ENCODE measurements around the gene BCAS3. TPM values are rescaled to one million over a fixed set of nuclear protein-coding genes. Genes with fewer than 3 reads are reported as not detected.

BCAS3 gene
- total and polyA plus RNA-seq, 3 experiments from 2014 or later, result 10.7 to 35.3 (median 13.5) TPM

DNA sequence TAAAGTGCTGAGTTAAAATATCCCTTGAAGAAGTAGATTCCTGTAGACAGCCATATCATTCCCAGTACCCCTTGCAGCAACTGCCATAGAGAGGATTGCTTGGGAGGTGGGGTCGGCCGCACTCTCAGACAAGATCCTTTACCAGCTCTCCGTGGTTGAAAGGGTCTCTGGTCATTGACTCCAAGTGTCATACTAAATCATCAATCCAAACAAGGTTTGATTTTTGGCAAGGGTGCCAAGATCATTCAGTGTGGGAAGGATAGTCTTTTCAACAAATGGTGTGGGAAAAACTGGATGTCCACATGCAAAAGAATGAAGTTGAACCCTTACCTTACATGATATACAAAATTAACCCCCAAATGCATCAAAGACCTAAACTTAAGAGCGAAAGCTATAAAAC is 743.8 kb downstream of the BCAS3 start:
- CTCF ChIA-PET, result interaction anchor here (1.8 kb wide), 1 partner anchor 9 kb away, joined by 9 read pairs; no protein-coding TSS in a partner anchor
- no peak for DNase-seq
- no peaks in the 10 kb centered on the region for H3K36me3 ChIP-seq (ENCODE audit: insufficient read depth, low read length)
- peaks cover 24 to 71% of the 10 kb centered on the region in 2 donors for H3K27me3 Mint-ChIP-seq
- no peak overlapping the region for H3K27ac ChIP-seq (ENCODE audit: low read depth, low read length)
- no peak overlapping the region for H3K27ac Mint-ChIP-seq
- POLR2A ChIA-PET, result no interaction called here
- no peak overlapping the region for H3K4me3 ChIP-seq (ENCODE audit: low read length)
- H3K36me3 Mint-ChIP-seq, result no peaks in the 10 kb centered on the region
- H3K4me1 Mint-ChIP-seq, result peaks cover 0 to 4% (median 0%) of the 10 kb centered on the region in 3 donors
- H3K4me1 ChIP-seq (ENCODE audit: insufficient read depth, low read length), result no peaks in the 10 kb centered on the region
- no peaks in the 10 kb centered on the region for H3K9me3 ChIP-seq (ENCODE audit: low read length)
- H3K9me3 Mint-ChIP-seq, result peaks cover 0 to 1% (median 0%) of the 10 kb centered on the region in 5 donors
- no peak overlapping the region for H3K4me3 Mint-ChIP-seq
- H3K27me3 ChIP-seq (ENCODE audit: insufficient read depth, low read length, poor library complexity, severe bottlenecking), result no peaks in the 10 kb centered on the region

DNA sequence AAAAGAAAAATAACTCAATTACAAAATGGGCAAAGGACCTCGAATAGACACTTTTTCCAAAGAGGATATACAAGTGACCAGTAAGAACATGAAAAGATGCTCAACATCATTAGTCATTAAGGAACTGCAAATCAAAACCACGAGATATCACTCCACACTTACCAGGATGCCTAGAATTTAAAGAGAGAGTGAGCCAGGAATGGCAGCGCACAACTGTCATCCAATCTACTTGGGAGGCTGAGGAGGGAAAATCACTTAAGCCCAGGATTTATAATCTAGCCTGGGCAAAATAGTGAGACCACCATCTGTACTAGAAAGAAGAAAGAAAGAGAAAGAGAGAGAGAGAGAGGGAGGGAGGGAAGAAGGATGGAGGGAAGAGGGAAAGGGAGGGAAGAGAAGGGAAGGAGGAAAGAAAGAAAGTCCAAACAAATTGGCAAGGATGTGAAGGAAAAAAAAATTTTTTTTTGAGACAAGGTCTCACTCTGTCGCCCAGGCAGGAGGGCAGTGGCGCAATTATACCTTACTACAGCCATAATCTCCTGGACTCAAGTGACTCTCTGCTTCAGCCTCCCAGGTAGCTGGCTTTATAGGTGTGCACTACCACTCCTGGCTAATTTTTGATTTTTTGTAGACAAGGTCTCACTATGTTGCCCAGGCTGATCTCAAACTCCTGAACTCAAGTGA is 744.6 kb downstream of the BCAS3 start:
- DNase-seq, result no peak
- no peaks in the 10 kb centered on the region for H3K36me3 Mint-ChIP-seq
- no peaks in the 10 kb centered on the region for H3K4me1 Mint-ChIP-seq
- no peak overlapping the region for H3K27ac Mint-ChIP-seq
- ChIA-PET POLR2A (no interaction called here), CTCF (no interaction called here)
- Histone ChIP-seq H3K4me1 (ENCODE audit: insufficient read depth, low read length) (no peaks in the 10 kb centered on the region), H3K9me3 (ENCODE audit: low read length) (no peaks in the 10 kb centered on the region), H3K36me3 (ENCODE audit: insufficient read depth, low read length) (no peaks in the 10 kb centered on the region), H3K27me3 (ENCODE audit: insufficient read depth, low read length, poor library complexity, severe bottlenecking) (no peaks in the 10 kb centered on the region), H3K27ac (ENCODE audit: low read depth, low read length) (no peak overlapping the region), H3K4me3 (ENCODE audit: low read length) (no peak overlapping the region)
- H3K4me3 Mint-ChIP-seq, result no peak overlapping the region
- H3K27me3 Mint-ChIP-seq, result peaks cover 27 to 72% of the 10 kb centered on the region in 2 donors
- peaks cover 0 to 1% (median 0%) of the 10 kb centered on the region in 5 donors for H3K9me3 Mint-ChIP-seq

DNA sequence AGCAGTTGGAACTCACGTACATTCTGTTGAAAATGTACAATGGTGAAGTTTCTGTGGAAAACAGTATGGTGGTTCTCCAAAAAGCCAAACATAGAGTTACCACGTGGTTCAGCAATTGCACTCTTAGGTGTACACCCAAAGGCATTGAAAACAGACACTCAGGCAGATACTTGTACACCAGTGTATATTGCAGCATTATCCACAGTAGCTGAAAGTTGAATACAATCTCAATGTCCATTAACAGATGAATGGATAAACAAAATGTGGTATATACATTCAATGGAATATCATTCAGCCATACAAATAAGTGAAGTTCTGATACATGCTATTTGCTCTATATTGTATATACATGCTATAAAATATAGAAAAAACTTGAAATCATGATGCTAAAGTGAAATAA is 745.2 kb downstream of the BCAS3 start:
- Mint-ChIP-seq H3K27me3 (peaks cover 30 to 74% of the 10 kb centered on the region in 2 donors), H3K9me3 (peaks cover 0 to 1% (median 0%) of the 10 kb centered on the region in 5 donors), H3K4me3 (no peak overlapping the region), H3K36me3 (no peaks in the 10 kb centered on the region), H3K27ac (no peak overlapping the region), H3K4me1 (no peaks in the 10 kb centered on the region)
- Histone ChIP-seq H3K4me1 (ENCODE audit: insufficient read depth, low read length) (no peaks in the 10 kb centered on the region), H3K36me3 (ENCODE audit: insufficient read depth, low read length) (no peaks in the 10 kb centered on the region), H3K27ac (ENCODE audit: low read depth, low read length) (no peak overlapping the region), H3K4me3 (ENCODE audit: low read length) (no peak overlapping the region), H3K27me3 (ENCODE audit: insufficient read depth, low read length, poor library complexity, severe bottlenecking) (no peaks in the 10 kb centered on the region), H3K9me3 (ENCODE audit: low read length) (no peaks in the 10 kb centered on the region)
- ChIA-PET CTCF (no interaction called here), POLR2A (no interaction called here)
- DNase-seq, result no peak

DNA sequence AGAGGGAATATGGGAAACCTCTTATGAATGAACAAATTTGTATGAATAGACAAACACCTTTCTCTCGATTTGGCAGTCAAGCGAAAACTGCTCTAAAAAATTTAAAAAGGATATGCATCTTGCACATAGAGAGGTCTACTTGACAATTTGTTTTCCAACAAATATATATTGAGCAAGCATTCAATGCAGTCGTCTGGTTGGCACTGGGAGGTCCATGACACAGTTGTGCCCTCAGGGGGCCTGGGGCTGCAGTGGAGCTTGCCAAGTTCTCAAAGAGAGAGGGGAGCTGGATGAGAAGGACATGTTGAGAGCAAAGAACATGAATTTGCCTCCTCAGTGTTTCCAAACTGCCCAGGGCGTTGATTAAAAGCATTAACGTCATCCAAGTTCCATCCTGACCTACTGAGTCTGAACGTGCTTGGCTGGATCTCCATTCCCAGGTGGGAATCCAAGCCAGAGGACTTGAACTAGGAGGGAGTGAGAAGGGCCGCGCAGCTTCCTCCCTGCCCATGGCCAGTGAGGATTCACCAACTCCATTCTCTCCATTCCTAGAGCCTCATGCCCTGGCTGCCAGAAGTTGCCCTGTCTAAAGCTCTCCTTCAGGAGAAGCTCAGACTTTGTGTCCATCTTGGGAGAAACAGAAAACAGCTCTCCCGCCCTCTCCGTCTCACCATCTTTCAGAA is 746.5 kb downstream of the BCAS3 start:
- Histone ChIP-seq H3K36me3 (ENCODE audit: insufficient read depth, low read length) (no peaks in the 10 kb centered on the region), H3K27ac (ENCODE audit: low read depth, low read length) (no peak overlapping the region), H3K4me1 (ENCODE audit: insufficient read depth, low read length) (no peaks in the 10 kb centered on the region), H3K9me3 (ENCODE audit: low read length) (no peaks in the 10 kb centered on the region), H3K27me3 (ENCODE audit: insufficient read depth, low read length, poor library complexity, severe bottlenecking) (no peaks in the 10 kb centered on the region), H3K4me3 (ENCODE audit: low read length) (no peak overlapping the region)
- no peak for DNase-seq
- H3K4me3 Mint-ChIP-seq, result no peak overlapping the region
- ChIA-PET CTCF (interaction anchor here (0.7 kb wide), 1 partner anchor 12 kb away, joined by 3 read pairs; no protein-coding TSS in a partner anchor), POLR2A (no interaction called here)
- H3K4me1 Mint-ChIP-seq, result no peaks in the 10 kb centered on the region
- H3K27me3 Mint-ChIP-seq, result peaks cover 27 to 71% of the 10 kb centered on the region in 2 donors
- no peak overlapping the region for H3K27ac Mint-ChIP-seq
- H3K9me3 Mint-ChIP-seq, result no peaks in the 10 kb centered on the region
- H3K36me3 Mint-ChIP-seq, result no peaks in the 10 kb centered on the region

DNA sequence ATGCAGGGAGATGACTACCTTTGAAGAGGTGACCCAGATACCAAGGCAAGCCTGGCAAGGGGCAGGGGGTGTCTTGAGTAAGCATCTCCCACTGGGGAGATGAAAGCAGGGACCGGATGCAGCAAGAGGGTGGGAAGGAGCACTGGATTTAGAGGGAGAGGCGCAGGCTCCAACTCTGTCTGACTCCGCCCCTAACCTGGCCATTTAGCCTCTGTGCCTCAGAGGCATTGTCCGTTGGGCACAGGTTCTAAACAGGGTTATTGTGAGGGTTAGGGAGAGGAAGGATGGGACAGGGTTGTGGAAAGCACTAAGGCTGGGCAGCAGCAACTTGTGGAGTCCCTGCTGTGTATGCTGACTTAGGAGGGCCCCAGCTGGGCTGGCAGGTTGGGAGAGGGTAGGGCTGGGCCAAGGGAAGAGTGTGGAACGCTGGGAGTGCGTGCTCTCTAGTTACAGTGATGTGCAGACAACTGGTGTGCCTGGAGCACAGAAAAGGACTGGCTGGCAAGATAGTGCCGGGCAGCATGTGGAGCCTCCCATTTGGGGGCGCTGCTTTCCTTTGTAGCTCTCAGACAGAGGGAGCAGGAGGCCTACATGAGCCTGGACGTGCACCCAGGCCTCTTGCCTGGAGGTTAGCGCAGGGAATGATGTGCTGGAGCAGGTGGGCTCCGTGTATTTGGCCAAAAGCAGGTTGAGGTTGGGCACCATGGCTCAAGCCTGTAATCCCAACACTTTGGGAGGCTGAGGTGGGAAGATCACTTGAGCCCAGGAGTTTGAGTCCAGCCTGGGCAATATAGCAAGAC is 748.2 kb downstream of the BCAS3 start:
- H3K9me3 ChIP-seq (ENCODE audit: low read length), result no peaks in the 10 kb centered on the region
- H3K36me3 ChIP-seq (ENCODE audit: insufficient read depth, low read length), result no peaks in the 10 kb centered on the region
- no peaks in the 10 kb centered on the region for H3K27me3 ChIP-seq (ENCODE audit: insufficient read depth, low read length, poor library complexity, severe bottlenecking)
- Mint-ChIP-seq H3K36me3 (no peaks in the 10 kb centered on the region), H3K9me3 (no peaks in the 10 kb centered on the region), H3K27me3 (peaks cover 25 to 54% of the 10 kb centered on the region in 2 donors), H3K4me3 (no peak overlapping the region), H3K4me1 (no peaks in the 10 kb centered on the region), H3K27ac (no peak overlapping the region)
- ChIA-PET CTCF (interaction anchor here (0.9 kb wide), 1 partner anchor 9 kb away, joined by 3 read pairs; no protein-coding TSS in a partner anchor), POLR2A (no interaction called here)
- H3K4me3 ChIP-seq (ENCODE audit: low read length), result no peak overlapping the region
- no peak overlapping the region for H3K27ac ChIP-seq (ENCODE audit: low read depth, low read length)
- H3K4me1 ChIP-seq (ENCODE audit: insufficient read depth, low read length), result no peaks in the 10 kb centered on the region
- no peak for DNase-seq

DNA sequence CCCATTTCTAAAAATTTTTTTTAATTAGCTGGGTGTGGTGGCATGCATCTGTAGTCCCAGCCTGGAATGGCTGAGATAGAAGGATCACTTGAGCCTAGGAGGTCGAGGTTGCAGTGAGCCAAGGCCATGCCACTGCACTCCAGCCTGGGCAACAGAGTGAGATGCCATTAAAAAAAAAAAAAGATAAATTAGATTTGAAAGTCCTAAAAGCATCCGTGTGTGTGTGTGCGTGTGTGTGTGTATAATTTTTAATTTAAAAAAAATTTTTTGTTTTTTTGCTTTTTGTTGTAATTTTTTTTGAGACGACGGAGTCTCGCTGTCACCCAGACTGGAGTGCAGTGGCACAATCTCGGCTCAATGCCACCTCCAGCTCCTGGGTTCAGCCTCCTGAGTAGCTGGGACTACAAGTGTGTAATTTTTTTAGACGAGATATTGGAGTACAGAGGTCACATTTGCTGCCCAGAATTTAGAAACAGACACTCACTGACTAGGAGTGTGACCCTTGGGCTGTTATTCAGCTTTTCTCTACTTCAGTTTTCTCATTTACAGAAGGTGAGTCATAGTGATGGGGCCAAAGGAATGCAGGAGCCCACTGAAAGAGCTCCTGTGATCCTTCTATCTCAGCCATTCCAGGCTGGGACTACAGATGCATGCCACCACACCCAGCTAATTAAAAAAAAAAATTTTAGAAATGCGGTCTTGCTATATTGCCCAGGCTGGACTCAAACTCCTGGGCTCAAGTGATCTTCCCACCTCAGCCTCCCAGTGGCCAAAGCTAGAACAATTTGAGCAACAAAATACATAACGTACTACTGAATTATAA is 749.0 kb downstream of the BCAS3 start:
- POLR2A ChIA-PET, result no interaction called here
- Mint-ChIP-seq H3K9me3 (no peaks in the 10 kb centered on the region), H3K36me3 (no peaks in the 10 kb centered on the region)

DNA sequence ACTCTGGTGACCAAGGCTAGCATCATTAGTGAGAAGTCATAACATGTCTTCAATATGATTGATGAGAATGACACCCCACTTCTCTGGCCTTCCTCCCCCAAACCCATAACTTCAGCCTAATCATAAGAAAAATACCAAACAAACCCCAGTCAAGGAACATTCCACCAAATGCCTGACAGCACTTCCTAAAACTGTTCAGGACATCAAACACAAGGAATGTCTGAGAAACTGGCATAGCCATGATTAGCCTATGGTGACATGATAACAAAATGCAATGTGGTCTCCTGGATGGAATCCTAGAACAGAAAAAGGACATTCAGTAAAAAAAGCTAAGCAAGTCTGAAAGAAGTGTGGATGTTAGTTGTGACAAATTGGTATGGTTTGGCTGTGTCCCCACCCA is 749.9 kb downstream of the BCAS3 start:
- DNase-seq, result no peak
- no peaks in the 10 kb centered on the region for H3K9me3 Mint-ChIP-seq
- ChIA-PET POLR2A (no interaction called here), CTCF (interaction anchor here (0.5 to 1.0 kb wide), 2 partner anchors 15 to 141 kb away, joined by 3 to 4 read pairs; no protein-coding TSS in a partner anchor)
- H3K27ac Mint-ChIP-seq, result no peak overlapping the region
- no peak overlapping the region for H3K27ac ChIP-seq (ENCODE audit: low read depth, low read length)
- peaks cover 17 to 48% of the 10 kb centered on the region in 2 donors for H3K27me3 Mint-ChIP-seq
- no peaks in the 10 kb centered on the region for H3K27me3 ChIP-seq (ENCODE audit: insufficient read depth, low read length, poor library complexity, severe bottlenecking)
- H3K4me1 Mint-ChIP-seq, result no peaks in the 10 kb centered on the region
- no peaks in the 10 kb centered on the region for H3K36me3 ChIP-seq (ENCODE audit: insufficient read depth, low read length)
- no peak overlapping the region for H3K4me3 ChIP-seq (ENCODE audit: low read length)
- H3K4me1 ChIP-seq (ENCODE audit: insufficient read depth, low read length), result no peaks in the 10 kb centered on the region
- H3K4me3 Mint-ChIP-seq, result no peak overlapping the region
- H3K36me3 Mint-ChIP-seq, result no peaks in the 10 kb centered on the region
- H3K9me3 ChIP-seq (ENCODE audit: low read length), result no peaks in the 10 kb centered on the region

More for the DNA sequence above, 749.0 kb downstream of the BCAS3 start:
- Histone ChIP-seq H3K4me1 (ENCODE audit: insufficient read depth, low read length) (no peaks in the 10 kb centered on the region), H3K27ac (ENCODE audit: low read depth, low read length) (no peak overlapping the region), H3K9me3 (ENCODE audit: low read length) (no peaks in the 10 kb centered on the region), H3K27me3 (ENCODE audit: insufficient read depth, low read length, poor library complexity, severe bottlenecking) (no peaks in the 10 kb centered on the region), H3K36me3 (ENCODE audit: insufficient read depth, low read length) (no peaks in the 10 kb centered on the region), H3K4me3 (ENCODE audit: low read length) (no peak overlapping the region)
- CTCF ChIA-PET, result no interaction called here
- Mint-ChIP-seq H3K4me1 (no peaks in the 10 kb centered on the region), H3K4me3 (no peak overlapping the region), H3K27me3 (peaks cover 25 to 52% of the 10 kb centered on the region in 2 donors), H3K27ac (no peak overlapping the region)
- DNase-seq, result no peak
